ENCODE results near the gene MEPE.

The MEPE gene

DNA sequence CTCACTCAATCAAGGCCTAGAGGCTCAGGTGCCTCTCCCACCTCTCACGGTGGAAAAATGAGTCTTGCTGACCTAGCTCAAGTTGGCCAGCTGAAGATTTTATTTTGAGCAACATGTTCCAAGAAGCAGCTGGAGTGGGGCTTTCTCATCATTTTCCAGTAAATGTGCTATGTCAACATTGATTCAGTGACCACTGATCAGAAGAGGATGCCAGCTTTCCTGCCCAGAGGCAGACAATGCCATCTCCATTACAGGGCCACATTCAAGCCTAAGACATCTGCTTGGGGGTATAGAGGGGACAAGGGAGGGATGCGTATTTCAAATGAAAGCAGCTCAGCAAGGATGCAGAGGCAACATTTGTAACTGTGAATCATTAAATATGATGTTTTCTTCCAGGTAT, 3.0 kb downstream of the MEPE start:
- no peak overlapping the region for H4K8ac ChIP-seq (ENCODE audit: low read depth, low read length)
- no peak overlapping the region for H3K9ac ChIP-seq (ENCODE audit: low read length)
- H3K27me3 ChIP-seq (ENCODE audit: insufficient read depth, low read length, poor library complexity): no peaks in the 10 kb centered on the region
- H3K4ac ChIP-seq (ENCODE audit: low read depth, low read length): peak overlapping the region; percentile 22
- H2BK5ac ChIP-seq (ENCODE audit: low read length): peak overlapping the region; percentile 72
- peaks cover 7% of the 10 kb centered on the region for H3K4me1 ChIP-seq (ENCODE audit: control insufficient read depth, low read depth, low read length)
- WGBS (ENCODE audit: extremely low coverage, insufficient coverage, low lambda C conversion rate): no CpG with 5 or more reads among the region's 2 CpGs
- no peak overlapping the region for H2BK15ac ChIP-seq (replicated peaks; ENCODE audit: low read depth)
- no peak overlapping the region for H3K27ac ChIP-seq (ENCODE audit: low read depth, low read length)
- H3K79me1 ChIP-seq (ENCODE audit: low read length): no peaks in the 10 kb centered on the region
- H3K56ac ChIP-seq (ENCODE audit: low read length): peak overlapping the region; percentile 49
- no peak overlapping the region for H3K4me3 ChIP-seq (ENCODE audit: low read length)
- no peak overlapping the region for H3K4me2 ChIP-seq (ENCODE audit: low read length)
- no peaks in the 10 kb centered on the region for H3K79me2 ChIP-seq (ENCODE audit: control insufficient read depth, insufficient read depth, low read length)
- no peak overlapping the region for H2BK120ac ChIP-seq (ENCODE audit: low read depth, low read length)
- no peak for DNase-seq
- peak overlapping the region; percentile 65 for H2AK5ac ChIP-seq (ENCODE audit: low read length)
- H3K18ac ChIP-seq (ENCODE audit: low read length): no peak overlapping the region
- no peak overlapping the region for H4K5ac ChIP-seq (ENCODE audit: low read length)
- H3K23ac ChIP-seq (ENCODE audit: low read length): no peak overlapping the region
- H3K36me3 ChIP-seq (ENCODE audit: control insufficient read depth, insufficient read depth, low read length): no peaks in the 10 kb centered on the region

DNA sequence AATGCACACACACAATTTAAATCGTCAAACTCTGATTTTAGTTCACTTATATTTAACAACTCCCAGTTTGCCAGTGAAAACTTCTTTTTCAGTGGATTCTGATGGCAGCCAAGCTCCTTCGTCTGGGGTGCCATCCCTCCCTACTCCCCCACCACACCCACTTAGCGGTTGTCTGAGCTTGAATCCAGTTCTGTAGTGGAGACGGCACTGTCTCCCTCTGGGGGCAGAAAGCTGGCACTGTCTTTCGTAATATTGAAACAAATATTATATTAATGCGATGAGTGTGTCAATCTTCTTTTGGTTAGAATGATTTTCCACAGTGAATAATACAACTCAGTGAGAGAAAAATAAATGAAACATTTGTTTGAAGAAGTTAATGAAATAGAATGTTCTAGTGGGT, 5.4 kb downstream of the MEPE start:
- Histone ChIP-seq H3K79me2 (ENCODE audit: control insufficient read depth, insufficient read depth, low read length) (no peaks in the 10 kb centered on the region), H2AK5ac (ENCODE audit: low read length) (no peak overlapping the region), H3K18ac (ENCODE audit: low read length) (no peak overlapping the region), H4K5ac (ENCODE audit: low read length) (no peak overlapping the region), H3K23ac (ENCODE audit: low read length) (no peak overlapping the region), H3K27ac (ENCODE audit: low read depth, low read length) (no peak overlapping the region), H2BK15ac (replicated peaks; ENCODE audit: low read depth) (no peak overlapping the region), H4K8ac (ENCODE audit: low read depth, low read length) (no peak overlapping the region), H3K4me1 (ENCODE audit: control insufficient read depth, low read depth, low read length) (peaks cover 4% of the 10 kb centered on the region), H3K27me3 (ENCODE audit: insufficient read depth, low read length, poor library complexity) (no peaks in the 10 kb centered on the region), H3K56ac (ENCODE audit: low read length) (no peak overlapping the region), H2BK120ac (ENCODE audit: low read depth, low read length) (peak overlapping the region; percentile 28), H3K9ac (ENCODE audit: low read length) (no peak overlapping the region), H3K79me1 (ENCODE audit: low read length) (no peaks in the 10 kb centered on the region), H3K36me3 (ENCODE audit: control insufficient read depth, insufficient read depth, low read length) (no peaks in the 10 kb centered on the region), H3K4me3 (ENCODE audit: low read length) (no peak overlapping the region), H3K4me2 (ENCODE audit: low read length) (no peak overlapping the region), H3K4ac (ENCODE audit: low read depth, low read length) (no peak overlapping the region), H2BK5ac (ENCODE audit: low read length) (no peak overlapping the region)
- peak; percentile 44 for DNase-seq
- no CpG with 5 or more reads among the region's 6 CpGs for WGBS (ENCODE audit: extremely low coverage, insufficient coverage, low lambda C conversion rate)

DNA sequence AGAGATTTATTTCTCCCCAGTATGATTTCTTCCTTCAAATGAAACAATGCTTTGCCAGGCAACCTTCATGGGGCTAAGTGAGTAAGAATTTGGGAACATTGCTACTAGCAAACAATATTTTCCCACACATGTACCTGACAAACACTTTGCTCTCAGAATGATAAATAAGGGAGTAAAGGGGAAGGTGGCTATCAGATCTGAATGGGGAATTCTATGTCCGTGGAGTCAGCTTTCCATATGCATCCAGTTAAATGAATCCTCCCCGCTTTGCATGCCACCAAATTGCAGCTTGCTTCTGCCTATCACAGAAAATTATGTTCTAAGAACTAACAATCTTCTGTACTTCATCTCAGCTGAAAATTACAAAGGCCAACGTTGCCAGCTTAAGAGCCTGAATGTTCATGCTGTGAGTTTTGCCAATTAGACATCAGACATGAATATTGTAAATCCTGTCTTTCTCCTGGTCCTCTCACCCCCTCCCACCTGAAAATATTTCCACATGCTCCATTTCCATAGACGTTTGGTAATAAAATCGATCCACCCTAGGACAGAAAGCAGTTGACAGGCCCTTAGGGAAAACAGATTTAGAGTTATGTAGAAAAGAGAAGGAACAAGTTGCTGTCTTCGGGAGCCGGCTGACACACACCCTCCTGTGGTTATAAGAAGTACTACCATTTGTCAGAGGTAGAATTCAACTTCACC, 6.3 kb downstream of the MEPE start:
- Histone ChIP-seq H3K23ac (ENCODE audit: low read length) (no peak overlapping the region), H3K79me1 (ENCODE audit: low read length) (no peaks in the 10 kb centered on the region), H3K27ac (ENCODE audit: low read depth, low read length) (no peak overlapping the region), H3K18ac (ENCODE audit: low read length) (peak overlapping the region; percentile 10), H3K79me2 (ENCODE audit: control insufficient read depth, insufficient read depth, low read length) (no peaks in the 10 kb centered on the region), H2AK5ac (ENCODE audit: low read length) (no peak overlapping the region), H3K4me2 (ENCODE audit: low read length) (no peak overlapping the region), H3K4me1 (ENCODE audit: control insufficient read depth, low read depth, low read length) (peaks cover 4% of the 10 kb centered on the region), H3K56ac (ENCODE audit: low read length) (peak overlapping the region; percentile 2), H2BK120ac (ENCODE audit: low read depth, low read length) (no peak overlapping the region), H4K5ac (ENCODE audit: low read length) (no peak overlapping the region), H3K4ac (ENCODE audit: low read depth, low read length) (no peak overlapping the region), H3K4me3 (ENCODE audit: low read length) (no peak overlapping the region), H4K8ac (ENCODE audit: low read depth, low read length) (no peak overlapping the region), H2BK15ac (replicated peaks; ENCODE audit: low read depth) (peak overlapping the region; percentile 64), H3K9ac (ENCODE audit: low read length) (no peak overlapping the region), H3K27me3 (ENCODE audit: insufficient read depth, low read length, poor library complexity) (no peaks in the 10 kb centered on the region), H3K36me3 (ENCODE audit: control insufficient read depth, insufficient read depth, low read length) (no peaks in the 10 kb centered on the region), H2BK5ac (ENCODE audit: low read length) (no peak overlapping the region)
- WGBS (ENCODE audit: extremely low coverage, insufficient coverage, low lambda C conversion rate): no CpG with 5 or more reads among the region's 7 CpGs
- DNase-seq: peak; percentile 58

DNA sequence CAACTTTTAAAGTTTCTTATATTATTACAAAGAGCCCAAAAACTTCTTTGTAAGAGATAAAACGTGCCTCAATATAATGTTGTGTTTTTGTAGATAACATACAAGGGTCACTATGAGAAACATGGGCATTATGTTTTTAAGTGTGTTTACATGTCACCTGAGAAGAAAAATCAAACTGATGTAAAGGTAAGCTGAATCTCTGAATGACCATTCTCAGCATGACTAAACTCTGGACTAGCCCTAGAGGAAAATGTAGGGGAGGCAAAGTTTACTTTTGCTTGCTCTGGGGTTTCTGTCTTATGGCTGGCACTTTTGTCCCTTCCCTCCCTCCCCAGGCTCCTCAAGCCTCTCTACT, 6.8 kb downstream of the MEPE start:
- peaks cover 4% of the 10 kb centered on the region for H3K4me1 ChIP-seq (ENCODE audit: control insufficient read depth, low read depth, low read length)
- H3K36me3 ChIP-seq (ENCODE audit: control insufficient read depth, insufficient read depth, low read length): no peaks in the 10 kb centered on the region
- no peak overlapping the region for H3K9ac ChIP-seq (ENCODE audit: low read length)
- H4K5ac ChIP-seq (ENCODE audit: low read length): no peak overlapping the region
- no peaks in the 10 kb centered on the region for H3K27me3 ChIP-seq (ENCODE audit: insufficient read depth, low read length, poor library complexity)
- H3K4ac ChIP-seq (ENCODE audit: low read depth, low read length): no peak overlapping the region
- no peak overlapping the region for H3K18ac ChIP-seq (ENCODE audit: low read length)
- H3K4me2 ChIP-seq (ENCODE audit: low read length): no peak overlapping the region
- WGBS (ENCODE audit: extremely low coverage, insufficient coverage, low lambda C conversion rate): no CpG with 5 or more reads among the region's 1 CpG
- no peak for DNase-seq
- H3K56ac ChIP-seq (ENCODE audit: low read length): no peak overlapping the region
- no peak overlapping the region for H2BK120ac ChIP-seq (ENCODE audit: low read depth, low read length)
- no peak overlapping the region for H2BK15ac ChIP-seq (replicated peaks; ENCODE audit: low read depth)
- H3K23ac ChIP-seq (ENCODE audit: low read length): no peak overlapping the region
- H2BK5ac ChIP-seq (ENCODE audit: low read length): no peak overlapping the region
- no peaks in the 10 kb centered on the region for H3K79me1 ChIP-seq (ENCODE audit: low read length)
- no peaks in the 10 kb centered on the region for H3K79me2 ChIP-seq (ENCODE audit: control insufficient read depth, insufficient read depth, low read length)
- no peak overlapping the region for H2AK5ac ChIP-seq (ENCODE audit: low read length)
- no peak overlapping the region for H4K8ac ChIP-seq (ENCODE audit: low read depth, low read length)
- H3K27ac ChIP-seq (ENCODE audit: low read depth, low read length): no peak overlapping the region
- no peak overlapping the region for H3K4me3 ChIP-seq (ENCODE audit: low read length)

DNA sequence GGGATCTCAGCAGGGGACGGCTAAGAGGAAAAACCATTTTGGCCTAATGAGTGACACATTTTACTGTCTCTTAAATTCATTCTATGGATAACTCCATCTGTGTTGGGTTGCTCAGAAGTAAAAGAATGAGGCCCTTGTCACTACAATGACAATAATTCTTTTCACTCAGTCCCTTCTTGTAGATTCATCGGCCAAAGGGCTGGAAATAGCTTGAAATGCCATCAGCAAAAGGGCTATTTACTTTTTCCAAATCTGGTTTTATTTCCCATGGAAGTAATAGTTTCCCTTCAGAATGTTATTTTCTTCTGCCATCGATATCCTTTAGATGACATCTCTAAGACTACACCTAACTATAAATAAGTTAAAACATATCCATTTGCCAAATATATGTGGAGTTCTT, 7.4 kb downstream of the MEPE start:
- Histone ChIP-seq H2BK15ac (replicated peaks; ENCODE audit: low read depth) (no peak overlapping the region), H4K8ac (ENCODE audit: low read depth, low read length) (no peak overlapping the region), H4K5ac (ENCODE audit: low read length) (no peak overlapping the region), H3K27ac (ENCODE audit: low read depth, low read length) (no peak overlapping the region), H3K79me1 (ENCODE audit: low read length) (no peaks in the 10 kb centered on the region), H3K9ac (ENCODE audit: low read length) (no peak overlapping the region), H2BK5ac (ENCODE audit: low read length) (no peak overlapping the region), H3K4me3 (ENCODE audit: low read length) (no peak overlapping the region), H3K79me2 (ENCODE audit: control insufficient read depth, insufficient read depth, low read length) (no peaks in the 10 kb centered on the region), H3K36me3 (ENCODE audit: control insufficient read depth, insufficient read depth, low read length) (no peaks in the 10 kb centered on the region), H3K23ac (ENCODE audit: low read length) (no peak overlapping the region), H2AK5ac (ENCODE audit: low read length) (no peak overlapping the region), H3K56ac (ENCODE audit: low read length) (no peak overlapping the region), H3K4me1 (ENCODE audit: control insufficient read depth, low read depth, low read length) (peaks cover 4% of the 10 kb centered on the region), H3K27me3 (ENCODE audit: insufficient read depth, low read length, poor library complexity) (no peaks in the 10 kb centered on the region), H3K4ac (ENCODE audit: low read depth, low read length) (no peak overlapping the region), H3K4me2 (ENCODE audit: low read length) (no peak overlapping the region), H2BK120ac (ENCODE audit: low read depth, low read length) (no peak overlapping the region), H3K18ac (ENCODE audit: low read length) (no peak overlapping the region)
- no peak for DNase-seq
- no CpG with 5 or more reads among the region's 3 CpGs for WGBS (ENCODE audit: extremely low coverage, insufficient coverage, low lambda C conversion rate)

DNA sequence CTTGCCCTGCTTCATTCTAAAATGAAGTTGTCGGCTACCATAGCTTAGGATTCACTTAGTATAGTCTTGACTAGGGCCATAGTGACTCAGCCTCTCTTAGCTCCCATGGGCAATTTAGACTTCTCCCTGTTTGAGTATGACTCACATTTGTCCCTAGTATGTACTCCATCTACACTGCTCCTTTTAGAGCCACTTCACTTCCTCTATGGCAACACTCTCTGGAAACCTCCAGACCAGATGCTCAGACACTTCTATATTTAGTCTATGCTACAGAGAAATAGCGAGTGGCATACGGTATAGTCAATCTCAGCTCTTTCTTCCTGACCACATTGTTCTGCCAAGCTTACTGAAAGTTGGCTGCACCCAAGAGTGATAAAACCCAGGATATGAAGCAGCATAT, 11.2 kb downstream of the MEPE start:
- Histone ChIP-seq H2AK5ac (ENCODE audit: low read length) (no peak overlapping the region), H3K4me3 (ENCODE audit: low read length) (no peak overlapping the region), H3K36me3 (ENCODE audit: control insufficient read depth, insufficient read depth, low read length) (no peaks in the 10 kb centered on the region), H2BK15ac (replicated peaks; ENCODE audit: low read depth) (no peak overlapping the region), H3K79me2 (ENCODE audit: control insufficient read depth, insufficient read depth, low read length) (no peaks in the 10 kb centered on the region), H2BK120ac (ENCODE audit: low read depth, low read length) (no peak overlapping the region), H4K5ac (ENCODE audit: low read length) (no peak overlapping the region), H3K79me1 (ENCODE audit: low read length) (no peaks in the 10 kb centered on the region), H3K4me2 (ENCODE audit: low read length) (no peak overlapping the region), H2BK5ac (ENCODE audit: low read length) (no peak overlapping the region), H3K18ac (ENCODE audit: low read length) (no peak overlapping the region), H3K27ac (ENCODE audit: low read depth, low read length) (no peak overlapping the region), H3K23ac (ENCODE audit: low read length) (no peak overlapping the region), H3K56ac (ENCODE audit: low read length) (no peak overlapping the region), H3K4ac (ENCODE audit: low read depth, low read length) (no peak overlapping the region), H3K27me3 (ENCODE audit: insufficient read depth, low read length, poor library complexity) (no peaks in the 10 kb centered on the region), H3K9ac (ENCODE audit: low read length) (no peak overlapping the region), H4K8ac (ENCODE audit: low read depth, low read length) (no peak overlapping the region), H3K4me1 (ENCODE audit: control insufficient read depth, low read depth, low read length) (no peaks in the 10 kb centered on the region)
- no peak for DNase-seq
- no CpG with 5 or more reads among the region's 3 CpGs for WGBS (ENCODE audit: extremely low coverage, insufficient coverage, low lambda C conversion rate)

All from mesendoderm (in vitro differentiated cells).